IMR-90 (cell line): Measurements from ENCODE around the gene NET1. TPM values are rescaled to one million over a fixed set of nuclear protein-coding genes. Genes with fewer than 3 reads are reported as not detected.
A peak's percentile ranks its signal among the peaks of the same experiment; 100 is the strongest.

Experiments used
- ATAC-seq: fragments of 200-7000 bp; cut with Tn5 transposase; 2 replicates; pipeline ENCODE4 v1.9.1; 2020; ENCODE audit warnings: low read depth, mild to moderate bottlenecking, moderate library complexity
- BruUV-seq: library from RNA; stranded (reverse); fragments of 400-500 nt; replicated peaks from 2 replicates; lab custom pipeline; 2021; lab: Mats Ljungman, UMichigan
- CTCF ChIA-PET: fragments of 300-600 bp; formaldehyde crosslinking; extraction: SDS; loops from one replicate; lab custom pipeline; 2021; ENCODE audit warnings: antibody characterized with exemption; lab: Yijun Ruan, JAX
- POLR2A ChIA-PET: fragments of 300-600 bp; sonication (Branson Sonifier 250); formaldehyde crosslinking; loops from one replicate; lab custom pipeline; 2022; ENCODE audit warnings: antibody characterized with exemption; ENCODE audit not compliant: unreplicated experiment; lab: Charles Lee
- DNase-seq: peaks from one replicate; pipeline ENCODE4 v3.0.0; 2013
- H2AFZ ChIP-seq: replicated peaks from 2 replicates; pipeline ENCODE3; 2013; ENCODE audit warnings: low read length, mild to moderate bottlenecking; ENCODE audit not compliant: poor library complexity
- H2AK5ac ChIP-seq: 2 replicates; pipeline ENCODE4 v1.6.1; 2013; ENCODE audit warnings: low read depth, low read length, inconsistent platforms
- H2AK9ac ChIP-seq: replicated peaks from 2 replicates; pipeline ENCODE3; 2013; ENCODE audit warnings: mild to moderate bottlenecking, low read depth, low read length, moderate library complexity; ENCODE audit not compliant: poor library complexity
- H2BK120ac ChIP-seq: 2 replicates; pipeline ENCODE4 v1.6.1; 2013; ENCODE audit warnings: low read depth, low read length, inconsistent platforms
- H2BK15ac ChIP-seq: 3 replicates; pipeline ENCODE4 v1.6.1; 2013; ENCODE audit warnings: low read depth, low read length, inconsistent platforms
- H2BK20ac ChIP-seq: 2 replicates; pipeline ENCODE4 v1.6.1; 2013; ENCODE audit warnings: low read depth, mild to moderate bottlenecking, inconsistent platforms, low read length, moderate library complexity
- H2BK5ac ChIP-seq: 2 replicates; pipeline ENCODE4 v1.6.1; 2013; ENCODE audit warnings: mild to moderate bottlenecking, low read depth, low read length, inconsistent platforms; ENCODE audit not compliant: poor library complexity, severe bottlenecking
- H3K14ac ChIP-seq: replicated peaks from 2 replicates; pipeline ENCODE4 v1.6.1; 2013; ENCODE audit warnings: low read depth, low read length, inconsistent platforms
- H3K18ac ChIP-seq: 2 replicates; pipeline ENCODE4 v1.6.1; 2013; ENCODE audit warnings: low read depth, low read length, control low read depth
- H3K23ac ChIP-seq: 2 replicates; pipeline ENCODE4 v1.6.1; 2013; ENCODE audit warnings: low read depth, low read length, inconsistent platforms
- H3K27ac ChIP-seq: 2 replicates; pipeline ENCODE4 v1.5.1; 2013; ENCODE audit warnings: mild to moderate bottlenecking, control low read depth, low read length; ENCODE audit not compliant: insufficient read depth
- H3K27me3 ChIP-seq: 2 replicates; pipeline ENCODE4 v1.6.1; 2013; ENCODE audit warnings: low read length; ENCODE audit not compliant: control insufficient read depth, insufficient read depth
- H3K36me3 ChIP-seq: 2 replicates; pipeline ENCODE4 v1.6.1; 2013; ENCODE audit warnings: low read length, mixed read lengths; ENCODE audit not compliant: control insufficient read depth, insufficient read depth
- H3K4ac ChIP-seq: 2 replicates; pipeline ENCODE4 v1.6.1; 2013; ENCODE audit warnings: low read depth, low read length, inconsistent platforms
- H3K4me1 ChIP-seq: 2 replicates; pipeline ENCODE4 v1.6.1; 2013; ENCODE audit warnings: low read length, mixed read lengths; ENCODE audit not compliant: control insufficient read depth, insufficient read depth
- H3K4me2 ChIP-seq: 2 replicates; pipeline ENCODE4 v1.6.1; 2013; ENCODE audit warnings: low read depth, mild to moderate bottlenecking, control low read depth, low read length, moderate library complexity
- H3K4me3 ChIP-seq: 2 replicates; pipeline ENCODE4 v1.5.1; 2013; ENCODE audit warnings: low read depth, mild to moderate bottlenecking, control low read depth, low read length, moderate library complexity; ENCODE audit not compliant: insufficient read depth
- H3K56ac ChIP-seq: 2 replicates; pipeline ENCODE4 v1.6.1; 2013; ENCODE audit warnings: low read length, inconsistent platforms; ENCODE audit not compliant: insufficient read depth; ENCODE audit errors: extremely low read depth
- H3K79me1 ChIP-seq, 2 experiments: 2 replicates each; pipeline ENCODE4 v1.6.1; 2013; ENCODE audit warnings: low read length in 2 of 2, inconsistent platforms in 1 of 2, low read depth in 1 of 2
- H3K9ac ChIP-seq: 2 replicates; pipeline ENCODE4 v1.6.1; 2013; ENCODE audit warnings: low read depth, low read length, control low read depth
- H3K9me1 ChIP-seq: 2 replicates; pipeline ENCODE4 v1.6.1; 2013; ENCODE audit warnings: low read length, inconsistent platforms; ENCODE audit not compliant: insufficient read depth
- H3K9me3 ChIP-seq: 2 replicates; pipeline ENCODE4 v1.6.1; 2013; ENCODE audit warnings: low read length; ENCODE audit not compliant: control insufficient read depth, insufficient read depth
- H4K20me1 ChIP-seq: 2 replicates; pipeline ENCODE4 v1.6.1; 2013; ENCODE audit warnings: low read length, inconsistent platforms; ENCODE audit not compliant: insufficient read depth
- H4K5ac ChIP-seq: 2 replicates; pipeline ENCODE4 v1.6.1; 2013; ENCODE audit warnings: mild to moderate bottlenecking, low read depth, low read length, control low read depth
- H4K8ac ChIP-seq, 2 experiments: 2 replicates each; pipeline ENCODE4 v1.6.1; 2013; ENCODE audit warnings: low read depth in 2 of 2, low read length in 2 of 2, control low read depth in 1 of 2, inconsistent platforms in 1 of 2
- H4K91ac ChIP-seq: 2 replicates; pipeline ENCODE4 v1.6.1; 2013; ENCODE audit warnings: low read depth, low read length, inconsistent platforms; ENCODE audit not compliant: insufficient read depth
- BHLHE40 ChIP-seq: fragments of 150-350 bp; IDR thresholded peaks from 2 replicates; pipeline ENCODE4 v1.6.1; 2016; ENCODE audit warnings: mild to moderate bottlenecking, low read depth, low read length
- CEBPB ChIP-seq: IDR thresholded peaks from 2 replicates; pipeline ENCODE4 v1.6.1; 2012; ENCODE audit warnings: low read depth, low read length, improper control_type of control experiment
- CHD1 ChIP-seq: IDR thresholded peaks from 2 replicates; pipeline ENCODE4 v1.6.1; 2012; ENCODE audit warnings: low read depth, low read length, improper control_type of control experiment
- FOS ChIP-seq: fragments of 150-350 bp; IDR thresholded peaks from 2 replicates; pipeline ENCODE4 v1.6.1; 2016; ENCODE audit warnings: low read depth, low read length
- MAZ ChIP-seq: IDR thresholded peaks from 2 replicates; pipeline ENCODE4 v1.6.1; 2012; ENCODE audit warnings: low read depth, mild to moderate bottlenecking, low read length, improper control_type of control experiment, moderate library complexity, borderline replicate concordance
- RAD21 ChIP-seq: IDR thresholded peaks from 2 replicates; pipeline ENCODE4 v1.6.1; 2012; ENCODE audit warnings: low read length, improper control_type of control experiment
- RCOR1 ChIP-seq: IDR thresholded peaks from 2 replicates; pipeline ENCODE4 v1.6.1; 2012; ENCODE audit warnings: mild to moderate bottlenecking, low read length, improper control_type of control experiment; ENCODE audit not compliant: insufficient replicate concordance
- SMC3 ChIP-seq: fragments of 150-350 bp; IDR thresholded peaks from 2 replicates; pipeline ENCODE4 v1.6.1; 2016; ENCODE audit warnings: low read depth, mild to moderate bottlenecking, antibody characterized with exemption, low read length, moderate library complexity
- WGBS, 2 experiments: methylation state at CpG; one replicate each; pipeline versions ENCODE4 v1.1.5 to v1.1.7; 2013; ENCODE audit warnings: missing lambda C conversion rate in 2 of 2; ENCODE audit not compliant: insufficient read length in 1 of 2; ENCODE audit errors: extremely low coverage in 2 of 2; 5-methylcytosine and 5-hydroxymethylcytosine counted together
- dilution Hi-C: fragments of 300-500 bp; cut with HindIII; formaldehyde crosslinking; loops from one replicate; pipeline ENCODE4 v1.14.3; 2018; ENCODE audit warnings: low sequenced_read_pairs; ENCODE audit not compliant: unreplicated experiment
- in situ Hi-C: fragments of 300-500 bp; cut with MboI; formaldehyde crosslinking; loops from 3 replicates; pipeline ENCODE4 v1.14.3; 2019; ENCODE audit warnings: low sequenced_read_pairs, inconsistent platforms, mixed read lengths
- intact Hi-C: fragments of 100-400 bp; cut with micrococcal nuclease; formaldehyde crosslinking; loops from 2 replicates; pipeline ENCODE4 v1.10.0; 2022
- polyA plus RNA-seq, 3 experiments: library from polyadenylated mRNA; depleted of rRNA; stranded (reverse); fragments of >200 nt; gene quantifications; 2 replicates each; pipeline ENCODE4 v1.2.3, GENCODE V29; 2012; ENCODE audit warnings: low replicate concordance in 1 of 3
- total RNA-seq: library from RNA; depleted of rRNA; stranded (reverse); fragments of >200 nt; gene quantifications from 2 replicates; pipeline ENCODE4 v1.2.3, GENCODE V29; 2012

NET1 gene
- total and polyA plus RNA-seq, 2 of the 4 experiments (the other 2 are of a cell fraction): 20.0 to 54.7 TPM

DNA sequence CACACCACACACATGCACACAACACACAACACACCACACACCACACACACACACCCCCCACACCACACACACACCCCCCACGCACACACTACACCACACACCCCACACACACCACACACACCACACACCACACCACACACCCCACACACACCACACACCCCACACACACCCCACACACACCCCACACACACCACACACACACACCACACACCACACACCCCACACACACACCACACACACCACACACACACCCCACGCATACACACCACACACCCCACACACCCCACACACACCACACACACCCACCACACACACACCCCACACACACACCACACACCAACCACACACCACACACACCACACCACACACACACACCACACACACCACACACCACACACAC, 31.2 kb upstream of the NET1 start:
- Histone ChIP-seq H4K5ac (no peak overlapping the region), H4K8ac (no peak overlapping the region), H3K9ac (no peak overlapping the region), H3K18ac (no peak overlapping the region), H3K23ac (no peak overlapping the region), H2AFZ (no peak overlapping the region), H3K14ac (no peak overlapping the region), H3K4ac (no peak overlapping the region), H2AK5ac (no peak overlapping the region), H3K4me3 (no peak overlapping the region), H3K9me1 (no peaks in the 10 kb centered on the region), H3K9me3 (no peaks in the 10 kb centered on the region), H3K4me1 (no peaks in the 10 kb centered on the region), H3K79me1 (no peaks in the 10 kb centered on the region), H3K56ac (no peak overlapping the region), H2BK15ac (no peak overlapping the region), H4K91ac (no peak overlapping the region), H2AK9ac (no peak overlapping the region), H3K36me3 (no peaks in the 10 kb centered on the region), H3K4me2 (no peak overlapping the region), H4K20me1 (no peaks in the 10 kb centered on the region), H2BK20ac (no peak overlapping the region), H2BK120ac (no peak overlapping the region), H2BK5ac (peak overlapping the region; percentile 62), H3K27me3 (peaks cover 6% of the 10 kb centered on the region), H3K27ac (no peak overlapping the region)
- dilution Hi-C loops: no loop called here
- ChIA-PET CTCF (no interaction called here), POLR2A (no interaction called here)
- no peak for DNase-seq
- BruUV-seq: no TSS peak
- TF ChIP-seq MAZ (no peak), FOS (no peak), SMC3 (no peak), CHD1 (no peak), BHLHE40 (no peak), RAD21 (no peak), RCOR1 (no peak), CEBPB (no peak)
- intact Hi-C loops: loop anchor here (5.0 to 10.0 kb wide), 2 partner anchors 241 to 566 kb away; no protein-coding TSS in a partner anchor
- in situ Hi-C loops: loop anchor here (10.0 kb wide), 1 partner anchor 536 kb away; no protein-coding TSS in a partner anchor
- WGBS, 2 experiments: no CpG with 5 or more reads among the region's 2 CpGs
- no peak for ATAC-seq
